Tibial artery (tissue), 4 donors: ENCODE results near the gene GGA2.
A peak's percentile ranks its signal among the peaks of the same experiment; 100 is the strongest.

Experiments used
- DNase-seq, 2 donors: peaks; one replicate each; pipeline ENCODE4 v3.0.0-alpha.2; 2019
- H3K27ac ChIP-seq, 2 donors: fragments of 200-600 bp; sonication (generic) in 1 of 2; 1 replicate in 1 of 2; 2 replicates in 1 of 2; pipeline ENCODE4 v1.5.1; 2018 to 2019; ENCODE audit warnings: mild to moderate bottlenecking in 1 of 2
- H3K27me3 ChIP-seq, 2 donors: fragments of 200-600 bp; sonication (generic) in 1 of 2; one replicate each; pipeline versions ENCODE4 v1.5.1 to v1.6.0; 2016 to 2019
- H3K36me3 ChIP-seq, 3 donors: fragments of 200-600 bp; sonication (generic) in 2 of 3; one replicate each; pipeline ENCODE4 v1.5.1; 2016 to 2019; ENCODE audit warnings: mild to moderate bottlenecking in 2 of 3
- H3K4me1 ChIP-seq, 4 donors: fragments of 200-600 bp; sonication (generic) in 2 of 4; 1 replicate in 3 of 4; 2 replicates in 1 of 4; pipeline ENCODE4 v1.5.1; 2016 to 2019
- H3K4me3 ChIP-seq, 2 donors: fragments of 200-600 bp; sonication (generic) in 1 of 2; 1 replicate in 1 of 2; 2 replicates in 1 of 2; pipeline ENCODE4 v1.5.1; 2018 to 2019; ENCODE audit warnings: mild to moderate bottlenecking in 2 of 2
- H3K9me3 ChIP-seq, 3 donors: fragments of 200-600 bp; sonication (generic) in 1 of 3; one replicate each; pipeline ENCODE4 v1.5.1; 2016 to 2019
- intact Hi-C: fragments of 100-400 bp; cut with DNase I; formaldehyde crosslinking; loops from one replicate; pipeline ENCODE4 v1.15.0; 2023; ENCODE audit warnings: low total_unique reads
- TF ChIP-seq, protein P1 (sequence below), 2 experiments: fragments of 200-600 bp in 1 of 2; fragments of 450-650 bp in 1 of 2; IDR thresholded peaks; one replicate each; pipeline ENCODE4 v1.5.1; 2017 to 2019; ENCODE audit warnings: antibody characterized with exemption in 2 of 2, mild to moderate bottlenecking in 1 of 2, moderate library complexity in 1 of 2

The GGA2 gene

DNA sequence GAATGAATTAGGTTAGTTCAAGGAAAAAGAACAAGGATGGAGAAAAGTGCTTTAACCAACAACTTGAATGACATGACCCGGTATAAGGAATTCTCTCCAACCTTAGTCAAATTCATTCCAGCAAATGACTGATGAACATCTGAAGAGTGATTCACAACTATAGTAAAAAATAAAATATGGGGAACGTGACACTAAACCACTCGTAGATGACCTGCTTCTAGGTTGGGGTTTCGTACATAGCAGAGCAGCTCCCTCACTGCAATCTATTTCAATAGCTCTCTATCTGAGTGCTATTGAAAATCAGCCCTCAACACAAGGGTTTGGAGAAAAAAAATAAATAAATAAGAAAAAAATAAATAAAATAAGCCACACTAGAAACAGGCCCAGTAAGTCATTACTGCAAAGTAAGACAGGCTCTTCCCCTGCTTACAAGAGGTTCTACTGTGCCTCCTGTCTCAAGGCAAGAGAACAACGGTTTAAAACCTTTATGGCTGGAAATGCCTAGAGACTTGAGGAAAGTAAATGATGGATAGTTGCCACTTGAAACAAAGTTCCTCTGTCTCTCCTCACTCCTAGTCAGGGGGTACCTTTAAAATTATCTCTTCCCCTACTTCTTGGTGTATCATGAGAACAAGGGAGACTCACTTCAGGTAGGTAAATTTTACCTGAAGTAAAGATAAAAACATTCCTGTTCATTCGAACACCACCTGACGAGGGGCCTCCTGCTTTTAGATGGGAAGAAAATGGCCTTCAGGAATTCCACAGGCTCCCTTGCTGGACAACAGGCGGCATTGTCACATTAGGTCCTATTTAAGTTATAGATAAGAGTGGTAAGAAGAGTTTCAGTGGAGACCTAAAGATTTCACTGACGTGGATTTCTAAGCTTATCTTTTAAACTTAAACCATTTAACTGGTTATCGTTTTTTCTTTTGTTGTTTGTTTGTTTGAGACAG, 77.8 kb downstream of the GGA2 start:
- intact Hi-C loops: no loop called here
- DNase-seq: no peak
- Histone ChIP-seq H3K27me3 (no peaks in the 10 kb centered on the region), H3K9me3 (no peaks in the 10 kb centered on the region), H3K4me3 (no peak overlapping the region), H3K36me3 (peaks cover 42 to 62% (median 46%) of the 10 kb centered on the region in 3 donors), H3K4me1 (no peaks in the 10 kb centered on the region), H3K27ac (no peak overlapping the region)
- TF ChIP-seq, protein P1, sequence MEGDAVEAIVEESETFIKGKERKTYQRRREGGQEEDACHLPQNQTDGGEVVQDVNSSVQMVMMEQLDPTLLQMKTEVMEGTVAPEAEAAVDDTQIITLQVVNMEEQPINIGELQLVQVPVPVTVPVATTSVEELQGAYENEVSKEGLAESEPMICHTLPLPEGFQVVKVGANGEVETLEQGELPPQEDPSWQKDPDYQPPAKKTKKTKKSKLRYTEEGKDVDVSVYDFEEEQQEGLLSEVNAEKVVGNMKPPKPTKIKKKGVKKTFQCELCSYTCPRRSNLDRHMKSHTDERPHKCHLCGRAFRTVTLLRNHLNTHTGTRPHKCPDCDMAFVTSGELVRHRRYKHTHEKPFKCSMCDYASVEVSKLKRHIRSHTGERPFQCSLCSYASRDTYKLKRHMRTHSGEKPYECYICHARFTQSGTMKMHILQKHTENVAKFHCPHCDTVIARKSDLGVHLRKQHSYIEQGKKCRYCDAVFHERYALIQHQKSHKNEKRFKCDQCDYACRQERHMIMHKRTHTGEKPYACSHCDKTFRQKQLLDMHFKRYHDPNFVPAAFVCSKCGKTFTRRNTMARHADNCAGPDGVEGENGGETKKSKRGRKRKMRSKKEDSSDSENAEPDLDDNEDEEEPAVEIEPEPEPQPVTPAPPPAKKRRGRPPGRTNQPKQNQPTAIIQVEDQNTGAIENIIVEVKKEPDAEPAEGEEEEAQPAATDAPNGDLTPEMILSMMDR (IDR thresholded peaks at IDR 0.05): no peak

DNA sequence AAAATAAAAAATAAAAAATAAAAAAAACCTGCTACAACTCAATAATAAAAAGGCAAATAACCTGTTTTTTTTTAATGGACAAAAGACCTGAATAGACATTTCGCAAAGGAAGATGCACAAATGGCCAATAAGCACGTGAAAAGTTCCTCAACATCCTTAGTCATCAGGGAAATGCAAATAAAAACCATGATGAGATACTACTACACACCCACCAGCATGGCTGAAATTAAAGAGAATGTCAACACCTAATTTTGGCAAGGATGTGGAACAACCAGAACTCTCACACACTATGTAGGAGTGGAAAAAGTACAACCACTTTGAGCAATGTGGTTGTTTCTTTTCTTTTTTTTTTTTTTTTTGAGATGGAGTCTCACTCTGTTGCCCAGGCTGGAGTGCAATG, 81.9 kb downstream of the GGA2 start:
- peaks cover 37 to 51% (median 43%) of the 10 kb centered on the region in 3 donors for H3K36me3 ChIP-seq
- no peak overlapping the region for H3K4me3 ChIP-seq
- no peak overlapping the region for H3K27ac ChIP-seq
- peaks cover 0 to 17% (median 11%) of the 10 kb centered on the region in 4 donors for H3K4me1 ChIP-seq
- intact Hi-C loops: no loop called here
- no peaks in the 10 kb centered on the region for H3K9me3 ChIP-seq
- TF ChIP-seq, protein P1 (IDR thresholded peaks at IDR 0.05): no peak
- no peaks in the 10 kb centered on the region for H3K27me3 ChIP-seq
- DNase-seq: no peak

DNA sequence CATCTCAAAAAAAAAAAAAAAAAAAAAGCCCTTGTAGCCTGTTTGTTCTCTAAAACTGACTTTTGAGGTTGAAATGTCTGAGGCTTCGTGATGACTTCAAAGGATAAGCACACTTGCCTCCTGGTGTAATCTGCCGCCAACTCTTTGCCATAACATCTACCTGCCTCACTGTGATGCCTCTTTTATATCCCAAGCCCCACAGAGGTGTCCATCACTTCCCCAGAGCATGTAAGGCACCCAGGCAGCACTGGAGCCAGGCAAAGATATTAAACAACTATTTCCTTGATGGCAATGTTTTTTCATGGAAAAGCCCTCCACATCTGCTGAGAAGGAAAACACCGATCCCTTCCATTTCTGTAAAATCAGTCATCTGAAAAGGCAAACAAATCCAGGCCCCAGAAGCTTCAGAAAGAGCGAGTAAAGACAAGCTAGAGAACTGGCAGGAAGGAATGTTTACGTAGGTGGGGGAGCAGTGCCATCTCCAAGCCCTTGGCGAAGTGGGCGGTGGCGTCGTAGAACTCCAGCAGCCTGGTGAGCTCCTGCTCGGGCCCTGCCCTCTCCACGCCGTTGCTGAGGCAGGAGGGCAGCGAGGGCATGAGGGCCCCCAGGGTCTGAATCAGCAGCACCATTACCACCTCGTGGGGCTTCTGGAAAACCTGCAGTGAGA, 85.9 kb downstream of the GGA2 start:
- DNase-seq: no peak
- intact Hi-C loops: no loop called here
- H3K4me1 ChIP-seq: peaks cover 0 to 23% (median 16%) of the 10 kb centered on the region in 4 donors
- no peaks in the 10 kb centered on the region for H3K9me3 ChIP-seq
- TF ChIP-seq, protein P1 (IDR thresholded peaks at IDR 0.05): no peak
- H3K27ac ChIP-seq: peak overlapping the region; percentile 79 to 91
- no peak overlapping the region for H3K4me3 ChIP-seq
- peaks cover 7 to 16% (median 13%) of the 10 kb centered on the region in 3 donors for H3K36me3 ChIP-seq
- H3K27me3 ChIP-seq: no peaks in the 10 kb centered on the region

DNA sequence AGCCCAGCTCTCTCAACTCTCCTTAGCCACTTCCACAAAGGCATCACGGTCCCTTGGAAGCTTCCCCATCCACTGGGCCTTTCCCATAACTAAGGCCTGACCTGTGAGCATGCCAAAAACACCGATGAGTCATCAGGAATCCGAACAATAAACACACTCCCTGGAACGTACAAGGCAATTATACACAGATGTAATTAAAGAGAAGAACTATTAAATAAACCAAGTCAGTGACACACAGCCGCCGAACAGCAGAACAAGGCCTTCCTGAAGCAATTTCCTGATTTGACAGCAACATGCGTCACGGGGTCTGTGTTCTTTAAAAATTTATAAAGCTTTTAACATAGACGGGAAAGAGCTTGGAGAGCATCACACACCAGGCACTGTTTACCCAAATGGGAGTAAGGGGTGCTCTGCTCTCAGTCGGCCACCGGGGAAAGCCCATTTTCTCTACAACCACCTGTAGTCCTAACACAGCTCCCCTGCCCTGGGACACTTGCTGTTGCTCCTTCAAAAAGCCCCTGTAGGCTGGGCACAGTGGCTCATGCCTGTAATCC, 86.7 kb downstream of the GGA2 start:
- H3K36me3 ChIP-seq: peaks cover 2 to 16% (median 9%) of the 10 kb centered on the region in 3 donors
- H3K27me3 ChIP-seq: no peaks in the 10 kb centered on the region
- peaks cover 0 to 23% (median 16%) of the 10 kb centered on the region in 4 donors for H3K4me1 ChIP-seq
- TF ChIP-seq, protein P1 (IDR thresholded peaks at IDR 0.05): no peak
- peak overlapping the region; percentile 79 to 91 for H3K27ac ChIP-seq
- intact Hi-C loops: no loop called here
- no peak overlapping the region for H3K4me3 ChIP-seq
- no peaks in the 10 kb centered on the region for H3K9me3 ChIP-seq
- peak; percentile 88 to 90 for DNase-seq

DNA sequence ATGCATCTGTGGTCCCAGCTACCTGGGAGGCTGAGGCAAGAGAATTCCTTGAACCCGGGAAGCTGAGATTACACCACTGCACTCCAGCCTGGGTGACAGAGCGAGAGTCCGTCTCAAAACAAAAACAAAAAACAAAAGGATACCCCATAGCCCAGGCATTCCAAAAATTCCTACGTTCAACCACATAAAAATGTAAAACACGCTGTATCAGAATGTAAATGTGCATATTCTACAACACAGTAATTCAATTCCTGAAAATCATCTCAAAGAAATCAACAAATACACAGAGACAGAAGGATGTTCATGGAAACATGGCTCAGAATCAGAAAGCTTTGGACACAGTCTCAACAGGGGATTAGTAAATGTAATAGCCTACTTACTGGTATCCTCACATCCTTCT, 90.3 kb downstream of the GGA2 start:
- Histone ChIP-seq H3K27me3 (no peaks in the 10 kb centered on the region), H3K9me3 (no peaks in the 10 kb centered on the region), H3K4me1 (peaks cover 0 to 22% (median 16%) of the 10 kb centered on the region in 4 donors), H3K27ac (no peak overlapping the region), H3K4me3 (no peak overlapping the region), H3K36me3 (peaks cover 34 to 52% (median 39%) of the 10 kb centered on the region in 3 donors)
- intact Hi-C loops: no loop called here
- DNase-seq: no peak
- TF ChIP-seq, protein P1 (IDR thresholded peaks at IDR 0.05): no peak
